Neural crest cell (in vitro differentiated cells): ENCODE data around the gene ZNF432. TPM values are rescaled to one million over a fixed set of nuclear protein-coding genes. Genes with fewer than 3 reads are reported as not detected.
"Not testable (repeated sequence)": the region's sequence is repeated elsewhere in the genome, so short reads cannot be mapped to it uniquely, and the experiment has no call there.

Experiments
- DNase-seq: peaks from one replicate; pipeline ENCODE4 v3.0.0; 2021; ENCODE audit warnings: low read depth, mixed read lengths, low spot score
- H3K27ac Mint-ChIP-seq: one replicate; pipeline ENCODE4 v1.8.0; 2021; ENCODE audit warnings: mild to moderate bottlenecking, mixed read lengths; ENCODE audit not compliant: unreplicated experiment
- H3K27me3 Mint-ChIP-seq: 2 replicates; pipeline ENCODE4 v1.8.0; 2021; ENCODE audit warnings: low read depth, mild to moderate bottlenecking, mixed read lengths
- H3K36me3 Mint-ChIP-seq: 2 replicates; pipeline ENCODE4 v1.8.0; 2021; ENCODE audit warnings: low read depth, mild to moderate bottlenecking, mixed read lengths
- H3K4me1 Mint-ChIP-seq: 2 replicates; pipeline ENCODE4 v1.8.0; 2021; ENCODE audit warnings: mixed read lengths
- H3K4me3 Mint-ChIP-seq: one replicate; pipeline ENCODE4 v1.8.0; 2021; ENCODE audit warnings: mild to moderate bottlenecking, mixed read lengths
- H3K9me3 Mint-ChIP-seq: 2 replicates; pipeline ENCODE4 v1.8.0; 2021; ENCODE audit warnings: mixed read lengths
- total RNA-seq: library from RNA; stranded (reverse); gene quantifications from 2 replicates; pipeline ENCODE4 v1.2.1, GENCODE V29; 2021
- TF ChIP-seq, protein P1 (sequence below): fragments of 200-600 bp; sonication (generic); conservative IDR thresholded peaks from 2 replicates; pipeline ENCODE4 v1.5.0; 2021; ENCODE audit warnings: antibody characterized with exemption, mild to moderate bottlenecking

The ZNF432 gene
- total RNA-seq, 1 donor from 2014 or later = 19.9 TPM

- no peaks in the 10 kb centered on the region for H3K4me1 Mint-ChIP-seq
- H3K9me3 Mint-ChIP-seq = peaks cover 42% of the 10 kb centered on the region
- no peak overlapping the region for H3K4me3 Mint-ChIP-seq
- H3K27ac Mint-ChIP-seq = no peak overlapping the region
- H3K36me3 Mint-ChIP-seq = peaks cover 77% of the 10 kb centered on the region
- DNase-seq = no peak
- TF ChIP-seq, protein P1, sequence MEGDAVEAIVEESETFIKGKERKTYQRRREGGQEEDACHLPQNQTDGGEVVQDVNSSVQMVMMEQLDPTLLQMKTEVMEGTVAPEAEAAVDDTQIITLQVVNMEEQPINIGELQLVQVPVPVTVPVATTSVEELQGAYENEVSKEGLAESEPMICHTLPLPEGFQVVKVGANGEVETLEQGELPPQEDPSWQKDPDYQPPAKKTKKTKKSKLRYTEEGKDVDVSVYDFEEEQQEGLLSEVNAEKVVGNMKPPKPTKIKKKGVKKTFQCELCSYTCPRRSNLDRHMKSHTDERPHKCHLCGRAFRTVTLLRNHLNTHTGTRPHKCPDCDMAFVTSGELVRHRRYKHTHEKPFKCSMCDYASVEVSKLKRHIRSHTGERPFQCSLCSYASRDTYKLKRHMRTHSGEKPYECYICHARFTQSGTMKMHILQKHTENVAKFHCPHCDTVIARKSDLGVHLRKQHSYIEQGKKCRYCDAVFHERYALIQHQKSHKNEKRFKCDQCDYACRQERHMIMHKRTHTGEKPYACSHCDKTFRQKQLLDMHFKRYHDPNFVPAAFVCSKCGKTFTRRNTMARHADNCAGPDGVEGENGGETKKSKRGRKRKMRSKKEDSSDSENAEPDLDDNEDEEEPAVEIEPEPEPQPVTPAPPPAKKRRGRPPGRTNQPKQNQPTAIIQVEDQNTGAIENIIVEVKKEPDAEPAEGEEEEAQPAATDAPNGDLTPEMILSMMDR = no peak
- no peaks in the 10 kb centered on the region for H3K27me3 Mint-ChIP-seq
Observed at GRCh38 chr19:52070496-52070895, 21.9 kb upstream of the ZNF432 start.

GRCh38 chr19:52069653-52070052, 21.0 kb upstream of the ZNF432 start:
- TF ChIP-seq, protein P1 = no peak
- peaks cover 42% of the 10 kb centered on the region for H3K9me3 Mint-ChIP-seq
- no peak overlapping the region for H3K27ac Mint-ChIP-seq
- H3K27me3 Mint-ChIP-seq = no peaks in the 10 kb centered on the region
- no peak overlapping the region for H3K4me3 Mint-ChIP-seq
- no peaks in the 10 kb centered on the region for H3K4me1 Mint-ChIP-seq
- no peak for DNase-seq
- peaks cover 77% of the 10 kb centered on the region for H3K36me3 Mint-ChIP-seq

GRCh38 chr19:52066258-52066863, 17.7 kb upstream of the ZNF432 start:
- peaks cover 44% of the 10 kb centered on the region for H3K9me3 Mint-ChIP-seq

DNA sequence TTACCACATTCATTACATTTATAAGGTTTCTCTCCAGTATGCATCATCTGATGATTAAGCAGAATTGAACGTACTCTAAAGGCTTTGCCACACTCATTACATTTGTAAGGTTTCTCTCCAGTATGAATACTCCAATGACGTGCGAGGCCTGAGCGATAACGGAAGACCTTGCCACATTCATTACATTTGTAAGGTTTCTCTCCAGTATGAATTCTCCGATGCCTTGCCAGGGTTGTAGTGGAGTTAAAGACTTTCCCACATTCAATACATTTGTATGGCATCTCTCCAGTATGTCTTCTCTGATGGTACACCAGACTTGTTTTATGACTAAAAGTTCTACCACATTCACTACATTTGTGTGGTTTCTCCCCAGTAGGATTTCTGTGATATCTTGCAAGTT, 16.8 kb upstream of the ZNF432 start:
- Mint-ChIP-seq H3K4me3 (no peak overlapping the region), H3K36me3 (peaks cover 75% of the 10 kb centered on the region), H3K4me1 (no peaks in the 10 kb centered on the region), H3K27ac (no peak overlapping the region), H3K9me3 (peaks cover 41% of the 10 kb centered on the region), H3K27me3 (no peaks in the 10 kb centered on the region)
- TF ChIP-seq, protein P1 = no peak
- DNase-seq = no peak

More at GRCh38 chr19:52066258-52066863, 17.7 kb upstream of the ZNF432 start:
- no peaks in the 10 kb centered on the region for H3K4me1 Mint-ChIP-seq
- TF ChIP-seq, protein P1 = no peak
- peaks cover 76% of the 10 kb centered on the region for H3K36me3 Mint-ChIP-seq
- H3K4me3 Mint-ChIP-seq = no peak overlapping the region
- no peak for DNase-seq
- no peaks in the 10 kb centered on the region for H3K27me3 Mint-ChIP-seq
- H3K27ac Mint-ChIP-seq = no peak overlapping the region

- Mint-ChIP-seq H3K9me3 (peaks cover 31% of the 10 kb centered on the region), H3K36me3 (peaks cover 66% of the 10 kb centered on the region)
- H3K27me3 Mint-ChIP-seq, DNase-seq, H3K27ac Mint-ChIP-seq, H3K4me1 Mint-ChIP-seq, H3K4me3 Mint-ChIP-seq: not testable (repeated sequence)
Observed at GRCh38 chr19:52056480-52056879, 7.8 kb upstream of the ZNF432 start.

- H3K27me3 Mint-ChIP-seq, H3K4me3 Mint-ChIP-seq, DNase-seq, H3K27ac Mint-ChIP-seq: not testable (repeated sequence)
- Mint-ChIP-seq H3K4me1 (peaks cover 16% of the 10 kb centered on the region), H3K36me3 (peaks cover 58% of the 10 kb centered on the region), H3K9me3 (peaks cover 20% of the 10 kb centered on the region)
Observed at GRCh38 chr19:52051736-52052135, 3.1 kb upstream of the ZNF432 start.
